GM18498 (cell line): ENCODE data around the gene OR10G7.
"Not testable (repeated sequence)": the region's sequence is repeated elsewhere in the genome, so short reads cannot be mapped to it uniquely, and the experiment has no call there.

ENCODE experiments used
- ATAC-seq: cut with Tn5 transposase; IDR thresholded peaks from one replicate; pipeline ENCODE4 v1.9.1; 2021; ENCODE audit warnings: mild to moderate bottlenecking, moderate library complexity; ENCODE audit not compliant: unreplicated experiment

Gene OR10G7

DNA sequence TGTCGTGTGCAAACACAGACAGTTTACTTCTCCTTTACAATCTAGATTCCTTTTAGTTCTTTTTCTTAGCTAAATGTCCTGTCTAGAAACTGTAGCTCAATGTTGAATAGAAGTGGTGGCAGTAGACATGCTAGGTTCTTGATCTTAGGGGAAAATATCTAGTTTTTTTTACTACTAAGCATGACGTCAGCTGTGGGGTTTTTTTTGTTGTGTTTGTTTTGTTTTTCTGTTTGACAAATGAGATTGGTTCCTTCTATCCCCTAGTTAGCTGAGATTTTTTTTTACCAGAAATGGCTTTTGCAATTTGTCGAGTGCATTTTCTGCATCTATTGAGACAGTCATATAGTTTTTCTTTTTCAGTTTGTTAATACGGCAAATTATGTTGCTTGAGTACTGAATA lies 2.3 kb upstream of the OR10G7 start:
- no peak for ATAC-seq

DNA sequence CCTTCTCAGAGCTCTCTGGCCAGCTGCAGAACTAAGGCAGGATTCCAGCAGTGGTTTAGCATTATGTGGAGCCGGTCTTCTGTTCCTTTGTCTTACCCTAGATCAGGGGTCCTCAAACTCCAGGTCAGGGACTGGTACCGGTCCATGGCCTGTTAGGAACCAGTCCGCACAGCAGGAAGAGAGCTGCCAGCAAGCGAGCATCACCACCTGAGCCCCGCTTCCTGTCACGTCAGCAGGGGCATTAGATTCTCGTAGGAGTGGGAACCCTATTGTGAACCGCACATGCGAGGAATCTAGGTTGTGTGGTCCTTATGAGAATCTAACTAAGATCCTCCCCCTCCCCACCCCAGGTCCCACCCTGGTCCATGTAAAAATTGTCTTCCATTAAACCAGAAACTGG lies 1.6 kb downstream of the OR10G7 start:
- no peak for ATAC-seq

DNA sequence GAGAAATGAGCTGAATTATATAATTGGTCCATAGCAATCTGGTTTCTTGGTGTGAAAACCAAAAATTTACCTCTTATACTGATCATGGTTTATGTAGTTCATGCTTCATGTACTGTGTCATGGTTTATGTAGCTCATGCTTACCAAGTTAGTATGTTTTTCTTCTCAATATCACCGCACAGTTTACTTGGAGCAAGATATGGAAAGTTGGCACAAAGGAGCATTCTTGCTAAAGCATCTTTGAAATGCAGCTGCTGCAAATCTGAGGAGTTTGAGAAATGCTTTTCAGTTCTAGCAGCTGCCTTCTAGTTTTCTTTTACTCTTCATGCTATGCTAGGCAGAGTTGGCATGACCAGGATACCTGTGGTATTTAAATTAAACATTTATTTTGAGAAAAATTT lies 4.5 kb downstream of the OR10G7 start:
- no peak for ATAC-seq

DNA sequence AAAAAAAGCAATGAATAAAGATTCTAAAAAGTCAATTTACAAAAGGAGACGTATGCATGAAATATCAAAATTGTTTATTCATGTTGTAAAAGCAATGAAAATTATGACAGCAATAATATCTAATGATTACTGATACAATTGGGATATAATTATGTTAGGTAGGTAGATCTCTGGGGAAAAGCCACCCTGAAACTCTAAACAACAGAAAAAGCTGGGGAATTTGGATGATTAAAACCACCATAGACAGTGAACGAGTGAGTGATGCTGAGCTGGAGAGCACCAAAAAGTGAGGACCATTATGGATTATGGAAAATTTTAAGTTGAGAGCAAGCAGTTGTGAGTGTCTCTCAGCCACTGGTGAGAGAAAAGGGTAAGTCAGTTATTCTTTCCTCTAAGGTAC lies 14.6 kb downstream of the OR10G7 start, which contains the start of gene OR10G8:
Gene OR10G8, plus strand, starts transcription at position 301 of the 400 bp plus-strand sequence. CDS start 2,825 bp downstream, outside the sequence.
- no peak for ATAC-seq

DNA sequence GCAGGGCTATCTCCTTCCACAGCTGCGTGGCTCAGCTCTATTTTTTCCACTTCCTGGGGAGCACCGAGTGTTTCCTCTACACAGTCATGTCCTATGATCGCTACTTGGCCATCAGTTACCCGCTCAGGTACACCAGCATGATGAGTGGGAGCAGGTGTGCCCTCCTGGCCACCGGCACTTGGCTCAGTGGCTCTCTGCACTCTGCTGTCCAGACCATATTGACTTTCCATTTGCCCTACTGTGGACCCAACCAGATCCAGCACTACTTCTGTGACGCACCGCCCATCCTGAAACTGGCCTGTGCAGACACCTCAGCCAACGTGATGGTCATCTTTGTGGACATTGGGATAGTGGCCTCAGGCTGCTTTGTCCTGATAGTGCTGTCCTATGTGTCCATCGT lies 25.3 kb downstream of the OR10G7 start:
- ATAC-seq = not testable (repeated sequence)

DNA sequence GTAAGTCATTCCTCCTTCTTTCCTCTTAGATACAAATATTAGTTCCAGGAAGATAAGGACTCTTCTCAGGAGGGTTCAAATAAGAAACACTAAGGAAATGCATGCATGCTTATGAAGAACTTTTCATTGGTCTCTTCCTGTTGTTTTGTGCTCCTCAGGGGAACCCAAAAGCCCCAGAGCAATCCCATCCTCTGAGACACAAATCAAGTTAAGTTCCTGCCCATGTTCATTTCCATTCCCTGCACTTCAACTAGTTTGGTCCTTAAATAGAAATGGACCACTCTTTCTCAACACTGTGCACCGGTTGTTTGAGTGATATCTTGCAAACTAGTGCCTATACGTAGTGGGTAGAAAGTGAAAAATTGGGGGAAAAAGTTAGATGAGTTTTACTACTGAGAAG lies 28.4 kb downstream of the OR10G7 start, which contains the start of gene OR10G4:
Gene OR10G4, plus strand, starts transcription at position 301 of the 400 bp plus-strand sequence. CDS start 2,578 bp downstream, outside the sequence.
- ATAC-seq = no peak

DNA sequence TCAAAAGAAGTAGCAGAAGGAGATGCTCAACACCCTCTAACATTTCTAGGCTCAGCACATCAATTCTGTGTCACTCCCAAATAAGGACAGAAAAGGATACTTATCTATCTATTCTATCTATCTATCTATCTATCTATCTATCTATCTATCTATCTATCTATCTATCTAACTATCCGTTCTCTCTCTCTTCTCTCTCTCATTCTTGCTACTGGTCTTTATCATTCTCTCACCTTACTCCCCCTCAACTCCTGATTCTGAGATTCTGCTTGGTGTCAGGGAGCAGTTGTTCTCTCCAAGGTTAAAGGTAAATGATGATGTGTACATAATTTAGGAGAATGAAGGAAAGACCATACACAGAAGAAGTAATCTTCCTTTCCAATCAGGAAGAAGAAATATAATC lies 46.0 kb downstream of the OR10G7 start, which contains the start of gene OR10G6:
Gene OR10G6, minus strand, starts transcription at position 43 of the 400 bp plus-strand sequence. Its CDS starts 0 bp downstream, at position 43.
- no peak for ATAC-seq
